Germinal center (tissue), 1 donor: Measurements from ENCODE around the gene CEP95.
"Not testable (repeated sequence)": the region's sequence is repeated elsewhere in the genome, so short reads cannot be mapped to it uniquely, and the experiment has no call there.

ENCODE experiments used
- DNase-seq: peaks from one replicate; pipeline ENCODE4 v3.0.0; 2012; ENCODE audit warnings: mixed read lengths, low spot score

Gene CEP95

DNA sequence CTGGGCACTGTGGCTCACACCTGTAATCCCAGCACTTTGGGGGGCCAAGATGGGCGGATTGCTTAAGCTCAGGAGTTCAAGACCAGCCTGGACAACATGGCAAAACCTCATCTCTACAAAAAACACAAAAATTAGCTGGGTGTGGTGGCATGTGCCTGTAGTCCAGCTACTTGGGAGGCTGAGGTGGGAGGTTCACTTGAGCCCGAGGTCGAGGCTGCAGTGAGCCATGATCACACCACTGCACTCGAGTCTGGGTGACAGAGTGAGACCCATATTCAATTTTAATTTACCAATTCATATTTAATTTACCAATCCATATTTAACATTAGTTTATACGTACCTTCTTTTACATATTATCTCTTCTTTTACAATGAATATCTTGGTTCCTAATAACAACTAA is 11.5 kb upstream of the CEP95 start:
- not testable (repeated sequence) for DNase-seq

DNA sequence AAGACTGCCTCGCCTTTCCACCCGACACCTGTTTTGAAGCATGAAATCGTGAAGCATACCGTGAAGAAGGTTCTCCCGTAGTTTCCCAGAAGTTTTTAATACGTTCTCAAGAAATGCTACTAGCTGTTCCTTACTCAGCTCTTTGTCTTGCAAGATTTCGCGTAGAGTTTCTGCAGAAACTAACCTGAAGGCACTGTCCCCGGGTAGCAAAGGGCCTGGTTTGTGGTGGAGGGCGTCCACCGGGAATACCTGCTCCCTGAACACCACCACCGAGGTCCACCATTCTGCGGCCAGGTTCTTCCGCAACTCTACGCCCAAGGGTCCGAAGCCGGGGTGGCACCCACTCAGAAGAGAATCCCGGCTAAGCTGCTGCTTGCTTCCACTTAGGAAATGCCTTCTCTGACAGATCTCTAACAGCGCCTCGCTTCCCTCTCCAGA is 10.4 kb upstream of the CEP95 start:
- DNase-seq: no peak

- DNase-seq: peak; percentile 93
These were observed 9.8 kb upstream of the CEP95 start, which contains the start of gene POLG2 for GRCh38 chr17:64496786-64497564. TSS of gene POLG2 (minus strand) at chr17:64497054. CDS start at chr17:64496968, 86 bp downstream.

DNA sequence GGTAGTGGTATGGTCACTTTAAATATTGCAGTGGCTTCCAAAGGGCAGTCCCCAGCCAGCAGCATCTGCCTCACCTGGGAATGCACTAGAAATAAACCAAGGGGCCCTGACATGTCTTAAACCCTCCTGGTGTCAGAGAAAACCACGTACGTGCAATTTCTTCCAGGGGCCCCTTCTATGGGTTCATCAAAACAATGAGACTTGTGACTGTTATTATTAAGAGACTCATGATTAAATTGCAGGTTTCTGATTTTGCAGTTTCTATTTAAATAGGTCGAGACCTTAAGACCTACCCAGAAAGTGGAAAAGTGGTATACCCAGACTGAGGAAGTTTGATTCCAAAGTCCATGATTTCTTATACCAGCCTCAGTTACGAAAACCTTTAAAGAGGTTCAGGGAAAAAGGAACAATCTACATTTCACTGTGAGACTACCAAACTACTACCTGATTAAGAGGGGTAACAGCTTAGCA is 9.2 kb upstream of the CEP95 start:
- no peak for DNase-seq

- no peak for DNase-seq
These were observed 8.2 kb upstream of the CEP95 start for GRCh38 chr17:64498308-64499203.

- DNase-seq: no peak
These were observed 6.8 kb upstream of the CEP95 start for GRCh38 chr17:64499805-64500486.

DNA sequence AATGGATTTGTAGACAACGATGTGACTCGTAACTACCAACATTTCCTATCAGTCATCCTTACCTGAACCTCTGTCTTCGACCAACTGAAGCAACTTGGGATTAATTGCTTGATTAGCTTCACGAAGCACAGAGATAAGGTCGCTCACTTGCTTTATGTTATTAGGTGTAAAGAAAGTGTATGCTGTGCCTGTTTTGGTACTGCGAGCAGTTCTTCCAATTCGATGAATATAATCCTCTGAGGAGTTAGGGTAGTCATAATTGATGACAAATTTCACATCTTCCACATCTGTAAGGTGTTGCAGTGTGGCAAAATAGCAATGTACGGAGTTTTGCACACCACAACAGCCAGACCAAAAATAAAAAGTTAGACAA is 6.3 kb upstream of the CEP95 start:
- no peak for DNase-seq

DNA sequence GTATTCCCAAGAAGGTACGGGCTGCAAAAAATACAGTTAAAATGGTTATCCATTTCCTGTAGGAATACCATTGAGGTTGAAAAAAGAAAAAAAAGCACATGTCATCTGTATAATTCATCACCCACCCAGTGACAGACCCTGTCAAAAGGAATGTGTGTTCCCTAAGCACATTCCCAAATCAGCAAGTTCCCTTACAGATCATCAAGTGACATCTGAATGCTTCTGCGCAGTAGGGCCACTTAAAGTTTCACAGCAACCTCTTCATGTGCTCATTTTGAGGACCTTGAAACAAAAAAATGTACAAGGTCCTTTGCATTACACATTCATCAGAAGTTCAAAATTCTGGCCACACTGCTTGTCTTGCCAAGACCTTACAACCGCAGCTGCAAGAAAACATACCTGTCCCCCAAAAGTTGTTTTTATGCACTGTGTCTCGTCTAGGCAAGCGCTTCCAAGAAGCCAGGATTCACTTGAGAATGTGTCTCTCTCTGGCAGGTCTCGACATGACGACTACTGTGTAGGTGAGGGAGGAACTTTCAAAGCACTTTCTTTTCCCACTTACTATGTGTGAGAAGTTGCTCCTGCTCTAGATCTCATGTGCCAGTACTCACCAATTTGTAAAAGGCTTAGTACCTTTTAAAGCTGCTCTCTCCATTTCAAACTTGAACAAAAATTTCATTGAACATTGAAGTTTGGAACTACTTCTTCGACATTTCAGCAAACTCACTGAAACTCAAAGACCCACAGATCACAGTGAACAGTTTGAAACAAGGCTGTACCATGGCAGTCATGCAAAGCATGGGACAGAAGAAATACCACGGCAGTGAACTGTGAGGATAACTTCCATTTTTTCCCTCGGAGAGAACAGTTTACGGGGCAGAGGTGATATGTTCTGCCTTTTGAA is 5.7 kb upstream of the CEP95 start:
- DNase-seq: no peak

DNA sequence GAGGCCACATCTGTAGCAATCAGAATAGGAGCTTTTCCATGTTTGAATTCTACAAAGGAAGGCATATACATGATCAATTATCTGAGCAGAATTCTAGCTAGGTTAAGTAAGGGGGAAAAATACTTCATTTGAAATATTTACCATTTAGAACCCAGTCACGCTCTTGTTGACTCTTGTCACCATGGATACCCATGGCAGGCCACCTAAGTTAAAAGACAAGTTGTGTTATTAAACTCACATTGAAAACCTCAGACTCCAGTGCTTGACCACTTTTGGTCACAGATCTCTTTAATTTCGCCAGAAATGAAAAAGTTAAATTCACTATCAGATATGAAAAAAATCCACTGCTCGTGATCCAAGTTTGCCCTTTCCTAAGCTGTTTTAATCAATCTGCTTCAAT is 4.8 kb upstream of the CEP95 start:
- no peak for DNase-seq

DNA sequence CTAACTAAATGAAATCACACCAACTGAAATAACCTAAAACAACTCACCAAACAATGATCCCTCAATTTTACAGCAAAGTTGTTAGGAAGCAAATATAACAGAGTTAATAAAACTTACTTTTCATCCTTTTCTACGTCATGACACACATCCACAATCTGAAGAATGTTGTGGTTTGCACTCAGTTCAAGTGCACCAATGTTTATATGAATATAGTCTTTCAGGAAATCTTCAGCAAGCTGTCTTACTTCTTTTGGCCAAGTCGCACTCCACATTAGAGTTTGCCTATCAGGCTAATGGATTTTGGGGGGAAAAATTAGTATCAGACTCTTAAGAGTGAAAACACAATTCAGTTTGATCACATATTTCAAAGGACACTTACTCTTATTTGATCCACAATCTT is 4.0 kb upstream of the CEP95 start:
- DNase-seq: no peak

- no peak for DNase-seq
These were observed 3.4 kb upstream of the CEP95 start for GRCh38 chr17:64503341-64503740.

DNA sequence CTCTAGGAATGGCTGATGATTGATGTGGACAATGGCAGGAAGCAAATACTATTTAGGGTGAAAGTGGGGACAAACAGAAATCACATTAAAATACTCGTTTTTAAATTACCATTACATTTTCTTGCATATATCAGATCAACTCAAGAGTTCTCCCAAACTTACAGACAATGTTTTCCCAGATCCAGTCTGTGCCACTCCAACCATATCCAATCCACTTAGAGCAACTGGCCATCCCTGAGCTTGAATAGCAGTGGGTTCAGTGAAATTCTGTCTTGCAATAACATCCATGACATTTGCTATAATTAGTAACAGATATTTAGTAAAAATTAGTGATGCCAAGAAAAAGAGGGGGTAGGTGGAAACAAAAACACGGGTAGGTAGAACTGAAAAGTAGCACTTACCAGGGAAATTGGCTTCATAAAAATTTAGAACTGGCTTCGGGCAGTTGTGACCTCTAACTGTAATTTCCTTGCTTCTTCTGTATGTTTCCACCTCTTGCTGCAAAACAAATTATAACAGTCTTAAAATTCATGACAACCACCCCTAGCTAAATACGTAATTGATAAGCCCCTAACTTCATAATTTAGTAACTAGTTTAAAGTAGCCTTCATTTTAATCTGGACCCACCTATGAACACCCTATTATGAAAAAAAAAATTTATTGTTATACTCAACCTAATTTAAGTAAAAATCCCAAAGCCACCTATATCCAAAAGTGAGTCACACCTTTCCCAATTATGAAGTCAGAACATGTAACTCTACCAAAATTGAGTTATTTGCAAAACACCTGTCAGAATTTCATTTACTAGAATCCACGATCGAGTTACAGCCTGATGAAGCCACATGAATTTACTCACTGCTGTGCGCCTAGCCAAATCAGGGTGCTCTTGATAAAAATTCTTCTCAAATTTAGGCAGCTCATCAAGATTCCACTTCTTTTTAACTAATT is 2.7 kb upstream of the CEP95 start:
- no peak for DNase-seq

DNA sequence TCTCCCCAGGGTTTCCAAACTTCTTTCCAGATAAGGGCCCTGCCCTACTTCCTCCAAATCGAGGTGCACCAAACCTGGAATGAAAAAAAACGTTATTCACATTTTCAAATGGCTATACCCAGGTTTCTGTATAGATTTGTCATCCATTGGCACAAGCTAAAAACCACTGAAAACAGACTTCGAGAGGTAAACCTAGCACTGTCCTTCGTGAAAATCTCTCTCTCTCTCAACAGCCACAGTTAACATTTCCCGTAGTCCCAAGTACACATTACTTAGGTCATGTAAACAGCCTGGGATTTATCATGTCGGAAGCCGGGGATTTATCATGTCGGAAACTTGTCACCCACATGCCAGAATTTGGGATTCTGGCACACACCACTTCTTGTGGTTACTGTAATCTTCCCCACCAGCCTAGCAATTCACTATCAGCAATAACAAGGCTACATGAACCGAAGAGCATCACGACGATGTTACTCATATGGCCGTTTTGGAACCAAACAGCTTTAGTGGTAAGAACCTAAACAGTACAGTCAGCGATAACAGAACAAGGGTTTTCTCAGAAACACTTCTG is 1.9 kb upstream of the CEP95 start:
- no peak for DNase-seq

- peak; percentile 79 for DNase-seq
These were observed 1.2 kb upstream of the CEP95 start for GRCh38 chr17:64505340-64506200.

DNA sequence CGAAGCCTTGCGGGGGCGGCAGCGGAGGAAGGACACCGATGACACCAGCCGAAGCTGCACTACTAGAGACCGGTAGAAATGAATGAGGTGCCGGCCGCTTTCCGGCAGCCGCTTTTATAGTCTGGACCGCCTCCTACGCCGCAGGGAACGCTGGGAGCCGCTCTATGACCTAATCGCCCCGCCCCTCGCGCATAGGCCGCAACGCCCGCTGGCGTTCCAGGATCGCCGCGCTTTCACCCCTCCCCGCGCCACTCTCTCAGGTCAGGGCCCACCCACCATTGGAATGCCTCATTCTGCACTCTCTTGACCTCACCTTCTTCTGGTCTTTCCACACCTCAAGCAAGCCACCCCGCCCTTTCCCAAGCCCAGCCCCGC is 589 bp upstream of the CEP95 start, which contains the start of gene DDX5:
Gene DDX5, minus strand, starts transcription at position 89 of the 375 bp plus-strand sequence. CDS start 170 bp downstream, outside the sequence.
- peak; percentile 95 for DNase-seq

DNA sequence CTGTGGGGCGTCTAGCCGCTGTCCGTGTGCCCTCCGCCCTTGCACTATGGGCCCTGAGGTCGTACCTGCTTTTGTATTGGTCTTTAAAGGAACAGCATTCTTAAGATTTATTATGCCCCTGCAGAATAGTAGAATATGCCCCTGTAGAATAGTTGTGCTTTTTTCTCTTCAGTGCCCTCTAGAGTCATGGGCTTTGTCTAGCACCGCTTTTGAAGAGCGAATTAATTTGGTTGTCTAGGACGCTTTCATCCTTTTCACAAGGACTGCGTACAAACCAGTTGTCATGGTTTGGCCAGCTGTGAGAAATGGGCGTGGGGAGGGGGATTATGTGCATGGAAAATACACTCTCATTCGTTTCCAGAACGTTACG is 621 bp downstream of the CEP95 start:
- DNase-seq: peak; percentile 72

DNA sequence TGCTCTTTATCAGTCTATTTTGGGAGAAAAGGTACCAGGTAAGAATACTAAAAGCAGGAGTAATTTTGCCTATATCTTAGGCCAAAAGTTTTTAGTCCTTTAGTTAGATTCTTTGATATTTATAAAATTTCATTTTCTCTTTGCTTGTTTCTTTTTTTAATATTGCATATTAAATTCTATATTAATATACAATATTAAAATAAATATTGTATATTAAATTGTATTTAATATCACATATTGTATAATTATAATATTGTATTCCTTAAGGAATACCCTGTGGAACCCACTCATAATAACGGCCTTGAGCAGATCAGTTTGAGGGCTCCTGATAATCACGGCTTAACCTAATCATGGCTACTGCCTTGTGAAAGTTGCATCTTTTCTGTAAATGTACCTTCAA is 1.9 kb downstream of the CEP95 start:
- DNase-seq: no peak

- no peak for DNase-seq
These were observed 2.4 kb downstream of the CEP95 start for GRCh38 chr17:64509179-64509578.

DNA sequence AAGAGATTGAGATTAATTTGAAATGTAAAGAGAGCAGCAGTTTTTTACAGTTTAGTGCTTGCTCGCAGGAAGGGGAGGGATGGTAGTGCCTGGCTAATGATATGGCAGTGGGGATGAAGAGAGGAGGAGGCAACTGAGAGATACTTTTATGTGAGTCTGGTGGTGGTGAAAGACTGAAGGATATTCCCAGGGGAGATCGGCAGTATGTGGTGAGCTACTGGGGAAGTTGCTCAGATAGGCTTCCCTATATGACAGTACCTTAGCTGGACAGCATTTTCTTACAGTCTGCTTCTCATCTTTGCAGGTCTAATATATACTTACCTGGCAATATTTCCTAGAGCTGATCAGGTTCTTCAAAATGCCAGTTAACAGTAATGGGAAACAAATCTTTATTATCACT is 8.6 kb downstream of the CEP95 start:
- no peak for DNase-seq
